H1 (cell line): ENCODE measurements around the gene NR1I3. TPM values are rescaled to one million over a fixed set of nuclear protein-coding genes. Genes with fewer than 3 reads are reported as not detected.

Experiments used
- CTCF ChIA-PET: fragments of 300-600 bp; sonication (Branson Sonifier 250); formaldehyde crosslinking; loops from one replicate; lab custom pipeline; 2021; ENCODE audit not compliant: partially characterized antibody; lab: Charles Lee
- POLR2A ChIA-PET: fragments of 300-600 bp; sonication (Branson Sonifier 250); formaldehyde crosslinking; loops from one replicate; lab custom pipeline; 2021; ENCODE audit warnings: inconsistent platforms; ENCODE audit not compliant: partially characterized antibody; lab: Charles Lee
- DNase-seq, 2 experiments: peaks; one replicate each; pipeline versions ENCODE4 v3.0.0 to v3.0.0-alpha.2; 2010 to 2022; ENCODE audit warnings: low spot score in 2 of 2, low read depth in 1 of 2, mixed read lengths in 1 of 2
- FAIRE-seq: peaks from 2 replicates; lab custom pipeline; 2011; peaks lifted over from hg19 to GRCh38; lab: Jason Lieb, UNC
- H2AFZ ChIP-seq: 2 replicates; pipeline ENCODE4 v1.8.1; 2012; ENCODE audit warnings: low read length, inconsistent platforms
- H2AK5ac ChIP-seq: 2 replicates; pipeline ENCODE4 v1.6.1; 2013; ENCODE audit warnings: low read depth, low read length
- H2BK120ac ChIP-seq: replicated peaks from 2 replicates; pipeline ENCODE3; 2013; ENCODE audit warnings: low read depth, low read length, inconsistent platforms
- H2BK12ac ChIP-seq: 2 replicates; pipeline ENCODE4 v1.6.1; 2013; ENCODE audit warnings: low read depth, low read length
- H2BK15ac ChIP-seq: 2 replicates; pipeline ENCODE4 v1.6.1; 2013; ENCODE audit warnings: low read length
- H2BK20ac ChIP-seq: 2 replicates; pipeline ENCODE4 v1.6.1; 2013; ENCODE audit warnings: low read length
- H2BK5ac ChIP-seq: 2 replicates; pipeline ENCODE4 v1.6.1; 2013; ENCODE audit warnings: low read depth, low read length
- H3K14ac ChIP-seq: 2 replicates; pipeline ENCODE4 v1.6.1; 2013; ENCODE audit warnings: inconsistent platforms; ENCODE audit not compliant: insufficient read length
- H3K18ac ChIP-seq: 2 replicates; pipeline ENCODE4 v1.6.1; 2013; ENCODE audit warnings: low read length; ENCODE audit errors: extremely low read depth
- H3K23ac ChIP-seq: 2 replicates; pipeline ENCODE4 v1.6.1; 2013; ENCODE audit warnings: inconsistent platforms; ENCODE audit not compliant: insufficient read length
- H3K23me2 ChIP-seq: 2 replicates; pipeline ENCODE4 v1.6.1; 2013; ENCODE audit warnings: low read depth, low read length
- H3K27ac ChIP-seq: 2 replicates; pipeline ENCODE4 v1.6.1; 2011; ENCODE audit warnings: low read depth, low read length, inconsistent platforms
- H3K27me3 ChIP-seq, 4 experiments: replicated peaks in 1 of 4; 1 replicate in 1 of 4; 2 replicates in 3 of 4; pipeline versions ENCODE4 v1.6.1 to v1.8.1; 2011 to 2013; ENCODE audit warnings: low read length in 3 of 4, mild to moderate bottlenecking in 3 of 4, inconsistent platforms in 2 of 4, mixed read lengths in 2 of 4, moderate library complexity in 1 of 4; ENCODE audit not compliant: control insufficient read depth in 3 of 4, insufficient read depth in 3 of 4; ENCODE audit errors: extremely low read depth in 1 of 4
- H3K36me3 ChIP-seq, 4 experiments: 2 replicates each; pipeline versions ENCODE4 v1.6.1 to v1.8.1; 2011 to 2013; ENCODE audit warnings: mild to moderate bottlenecking in 4 of 4, low read length in 3 of 4, moderate library complexity in 2 of 4, control low read depth in 1 of 4, inconsistent platforms in 1 of 4; ENCODE audit not compliant: insufficient read depth in 4 of 4, control insufficient read depth in 2 of 4
- H3K4ac ChIP-seq: replicated peaks from 2 replicates; pipeline ENCODE3; 2013; ENCODE audit warnings: low read length, low read depth, mixed read lengths, inconsistent platforms; ENCODE audit not compliant: insufficient read length
- H3K4me1 ChIP-seq, 4 experiments: replicated peaks in 1 of 4; 1 replicate in 1 of 4; 2 replicates in 3 of 4; pipeline versions ENCODE4 v1.6.1 to v1.8.1; 2011 to 2013; ENCODE audit warnings: low read length in 3 of 4, inconsistent platforms in 2 of 4, mixed read lengths in 1 of 4; ENCODE audit not compliant: insufficient read depth in 4 of 4, control insufficient read depth in 3 of 4
- H3K4me2 ChIP-seq, 2 experiments: 2 replicates each; pipeline versions ENCODE4 v1.6.1 to v1.8.1; 2011 to 2013; ENCODE audit warnings: low read depth in 2 of 2, low read length in 2 of 2, control low read depth in 1 of 2, inconsistent platforms in 1 of 2, mild to moderate bottlenecking in 1 of 2; ENCODE audit not compliant: insufficient read depth in 1 of 2
- H3K4me3 ChIP-seq, 4 experiments: fragments of 200-600, 300-600 bp in 1 of 4; sonication (generic), shearing (Covaris generic), sonication (Bioruptor Twin) in 1 of 4; 2 replicates each; pipeline versions ENCODE4 v1.5.1 to v1.8.1; 2011 to 2016; ENCODE audit warnings: low read length in 4 of 4, low read depth in 3 of 4, control low read depth in 2 of 4, inconsistent platforms in 2 of 4, mild to moderate bottlenecking in 2 of 4, mixed read lengths in 1 of 4, moderate library complexity in 1 of 4; ENCODE audit not compliant: insufficient read depth in 2 of 4; ENCODE audit errors: extremely low read depth in 1 of 4
- H3K56ac ChIP-seq: replicated peaks from 2 replicates; pipeline ENCODE3; 2013; ENCODE audit warnings: low read depth, mild to moderate bottlenecking, mixed read lengths, low read length, inconsistent platforms; ENCODE audit not compliant: insufficient read length
- H3K79me1 ChIP-seq: 2 replicates; pipeline ENCODE4 v1.6.1; 2013; ENCODE audit warnings: low read depth, low read length, control low read depth
- H3K79me2 ChIP-seq, 2 experiments: 2 replicates each; pipeline versions ENCODE4 v1.6.1 to v1.8.1; 2012 to 2013; ENCODE audit warnings: low read length in 2 of 2, mild to moderate bottlenecking in 2 of 2, inconsistent platforms in 1 of 2; ENCODE audit not compliant: insufficient read depth in 2 of 2, control insufficient read depth in 1 of 2
- H3K9ac ChIP-seq, 4 experiments: replicated peaks in 1 of 4; 1 replicate in 1 of 4; 2 replicates in 3 of 4; pipeline versions ENCODE4 v1.6.1 to v1.8.1; 2011 to 2013; ENCODE audit warnings: low read depth in 3 of 4, low read length in 3 of 4, control low read depth in 2 of 4, mild to moderate bottlenecking in 2 of 4, moderate library complexity in 2 of 4, inconsistent platforms in 1 of 4; ENCODE audit errors: extremely low read depth in 1 of 4
- H3K9me3 ChIP-seq, 2 experiments: 2 replicates each; pipeline versions ENCODE4 v1.6.1 to v1.8.1; 2012 to 2013; ENCODE audit warnings: mild to moderate bottlenecking in 2 of 2, moderate library complexity in 2 of 2, control low read depth in 1 of 2, inconsistent platforms in 1 of 2, low read depth in 1 of 2, low read length in 1 of 2, mixed read lengths in 1 of 2; ENCODE audit not compliant: insufficient read depth in 2 of 2
- H4K20me1 ChIP-seq, 2 experiments: replicated peaks in 1 of 2; 2 replicates each; pipeline versions ENCODE3 to v1.8.1; 2011 to 2013; ENCODE audit warnings: inconsistent platforms in 2 of 2, low read length in 2 of 2, mild to moderate bottlenecking in 1 of 2; ENCODE audit not compliant: insufficient read depth in 2 of 2, control insufficient read depth in 1 of 2
- H4K5ac ChIP-seq: 2 replicates; pipeline ENCODE4 v1.6.1; 2013; ENCODE audit warnings: low read length, low read depth, mixed read lengths, inconsistent platforms; ENCODE audit not compliant: insufficient read length
- H4K8ac ChIP-seq: 2 replicates; pipeline ENCODE4 v1.8.0; 2013; ENCODE audit warnings: mild to moderate bottlenecking, moderate library complexity, low read length, inconsistent platforms; ENCODE audit not compliant: insufficient read depth; ENCODE audit errors: extremely low read depth
- H4K91ac ChIP-seq: replicated peaks from 2 replicates; pipeline ENCODE3; 2013; ENCODE audit warnings: low read length, mixed read lengths, inconsistent platforms; ENCODE audit not compliant: insufficient read length
- POLR2A ChIP-seq, 2 experiments: IDR thresholded peaks; 1 replicate in 1 of 2; 2 replicates in 1 of 2; pipeline ENCODE4 v1.6.1; 2011; ENCODE audit warnings: low read depth in 2 of 2, low read length in 2 of 2, mild to moderate bottlenecking in 2 of 2; ENCODE audit errors: control extremely low read depth in 1 of 2
- TAF7 ChIP-seq: optimal IDR thresholded peaks from 2 replicates; pipeline ENCODE3; 2011; ENCODE audit warnings: low read depth, mild to moderate bottlenecking, inconsistent platforms, low read length, moderate library complexity, borderline replicate concordance
- TBP ChIP-seq: IDR thresholded peaks from 2 replicates; pipeline ENCODE4 v1.6.1; 2011; ENCODE audit warnings: low read depth, low read length, improper control_type of control experiment
- WGBS, 2 experiments: shearing (Covaris generic) in 1 of 2; methylation state at CpG; one replicate each; pipeline versions ENCODE4 v1.1.6 to v1.1.7; 2013 to 2015; ENCODE audit warnings: low lambda C conversion rate in 2 of 2, mixed read lengths in 2 of 2, inconsistent platforms in 1 of 2, low coverage in 1 of 2, missing lambda C conversion rate in 1 of 2; ENCODE audit not compliant: insufficient replicate concordance in 2 of 2, insufficient coverage in 1 of 2, insufficient read length in 1 of 2; ENCODE audit errors: extremely low coverage in 1 of 2, missing lambda C conversion rate in 1 of 2; 5-methylcytosine and 5-hydroxymethylcytosine counted together
- polyA plus RNA-seq, 7 experiments: library from polyadenylated mRNA; depleted of rRNA in 3 of 7; stranded (reverse) in 5 of 7; unstranded in 2 of 7; fragments of >200 nt in 5 of 7; fragments of 200-250 nt in 2 of 7; gene quantifications; 1 replicate in 5 of 7; 2 replicates in 1 of 7; 4 replicates in 1 of 7; pipeline versions ENCODE4 v1.2.1 to v1.2.3, GENCODE V29; 2011 to 2013; ENCODE audit warnings: missing spikeins in 2 of 7, mixed read lengths in 2 of 7
- total RNA-seq: library from RNA; stranded (reverse); fragmentation: NEBNext Ultra II Directional; extraction: Animal tissue kit (Norgen Biotek cat#: 25700); gene quantifications from 2 replicates; pipeline ENCODE4 v1.2.1, GENCODE V29; 2021

The NR1I3 gene
- total and polyA plus RNA-seq, 2 of the 8 experiments (the other 6 are each of a cell fraction or from before 2014, with no cell fraction given), result not detected

- H3K4ac ChIP-seq, result peak overlapping the region; percentile 28
- H3K9ac ChIP-seq, result peak overlapping the region in 2 of 4 experiments; percentile 63 to 67; a peak in 4 of 7 replicates
- H2BK12ac ChIP-seq, result peak overlapping the region; percentile 99
- peaks cover 23 to 54% (median 48%) of the 10 kb centered on the region in 4 experiments for H3K4me1 ChIP-seq
- peaks cover 13% of the 10 kb centered on the region for H3K23me2 ChIP-seq
- ChIA-PET POLR2A (interaction anchor here (0.6 to 4.6 kb wide), 27 partner anchors 9 to 184 kb away, joined by 3 to 82 read pairs (median 4); partner anchors contain the start of genes APOA2, B4GALT3, DEDD and FCER1G), CTCF (interaction anchor here (0.6 to 17.6 kb wide), 10 partner anchors 10 to 209 kb away, joined by 3 to 427 read pairs (median 4); partner anchors contain the start of genes APOA2, FCER1G, PCP4L1 and PPOX)
- peak overlapping the region; percentile 75 for H2BK5ac ChIP-seq
- DNase-seq, result no peak
- WGBS, 2 experiments, result 76% methylated on average over 13 of the region's 13 CpGs; no CpG with 5 or more reads in 1 of the 2 experiments
- no peaks in the 10 kb centered on the region for H3K27me3 ChIP-seq
- no peak overlapping the region for H2AFZ ChIP-seq
- H3K79me2 ChIP-seq, result peaks cover 0 to 14% of the 10 kb centered on the region in 2 experiments; a peak in 2 of 4 replicates
- H3K56ac ChIP-seq, result peak overlapping the region; percentile 0
- H3K18ac ChIP-seq, result peak overlapping the region; percentile 100
- no peaks in the 10 kb centered on the region for H3K9me3 ChIP-seq
- TF ChIP-seq TBP (peak; percentile 2; the same call in 1 of the 2 replicates), POLR2A (IDR thresholded peaks at IDR 0.05; ENCODE audit: control extremely low read depth in 1 of 2, low read depth in 2 of 2, low read length in 2 of 2) (peak in 1 of 2 experiments; percentile 14; a peak in 1 of 3 replicates), TAF7 (no peak)
- no peak for FAIRE-seq
- H2BK15ac ChIP-seq, result peak overlapping the region; percentile 88; the same call in 1 of the 2 replicates
- peak overlapping the region in 3 of 4 experiments; percentile 4 to 97 (median 96); a peak in 4 of 8 replicates for H3K4me3 ChIP-seq
- H3K23ac ChIP-seq, result no peak overlapping the region
- H2BK20ac ChIP-seq, result peak overlapping the region; percentile 5
- peak overlapping the region; percentile 91 for H4K91ac ChIP-seq
- peak overlapping the region; percentile 87; the same call in 1 of the 2 replicates for H4K8ac ChIP-seq
- peaks cover 9% of the 10 kb centered on the region; the same call in 1 of the 2 replicates for H3K79me1 ChIP-seq
- no peaks in the 10 kb centered on the region for H4K20me1 ChIP-seq
- peak overlapping the region; percentile 39 for H2AK5ac ChIP-seq
- H4K5ac ChIP-seq, result peak overlapping the region; percentile 92
- H3K4me2 ChIP-seq, result peak overlapping the region; percentile 75 to 80
- no peak overlapping the region for H3K14ac ChIP-seq
- peak overlapping the region; percentile 94 for H3K27ac ChIP-seq
- H2BK120ac ChIP-seq, result peak overlapping the region; percentile 76
- peaks cover 3 to 22% (median 4%) of the 10 kb centered on the region in 4 experiments; a peak in 6 of 8 replicates for H3K36me3 ChIP-seq
Observed at GRCh38 chr1:161200992-161201835, 36.8 kb downstream of the NR1I3 start.
